GM13976 (cell line): ENCODE results near the gene RGS6.
A peak's percentile ranks its signal among the peaks of the same experiment; 100 is the strongest.

Experiments
- DNase-seq: peaks from one replicate; pipeline ENCODE4 v3.0.0; 2012; ENCODE audit warnings: low spot score
- CTCF ChIP-seq: IDR thresholded peaks from 2 replicates; pipeline ENCODE4 v1.5.1; 2012; ENCODE audit warnings: borderline replicate concordance, mild to moderate bottlenecking; ENCODE audit not compliant: insufficient read depth; ENCODE audit errors: extremely low read depth, missing control alignments, control extremely low read depth
- in situ Hi-C: fragments of 300-500 bp; cut with MboI; formaldehyde crosslinking; loops from one replicate; pipeline ENCODE4 v1.12.0; 2022; ENCODE audit warnings: low sequenced_read_pairs, mixed read lengths, inconsistent platforms; ENCODE audit not compliant: unreplicated experiment

RGS6 gene

DNA sequence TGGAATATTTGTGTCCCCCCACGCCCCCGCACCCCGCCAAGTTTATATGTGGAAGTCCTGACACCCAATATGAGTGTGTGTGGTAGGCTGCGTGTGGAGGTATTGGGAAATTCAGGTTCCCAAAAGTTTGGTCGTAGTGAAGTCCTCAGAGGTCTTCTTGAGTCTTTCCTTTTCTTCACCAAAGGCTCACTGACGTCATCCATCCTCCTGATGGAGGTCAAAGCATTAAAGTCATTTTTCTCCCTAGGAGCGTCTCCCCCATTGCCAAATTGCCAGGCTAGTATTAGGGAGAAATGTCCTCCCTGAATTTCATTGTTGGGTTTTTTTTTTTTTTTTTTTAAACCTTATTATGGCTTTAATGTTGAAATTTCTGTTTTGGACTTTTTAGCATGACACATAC lies 113.7 kb downstream of the RGS6 start:
- in situ Hi-C loops = no loop called here
- no peak for DNase-seq
- no peak for TF ChIP-seq CTCF

DNA sequence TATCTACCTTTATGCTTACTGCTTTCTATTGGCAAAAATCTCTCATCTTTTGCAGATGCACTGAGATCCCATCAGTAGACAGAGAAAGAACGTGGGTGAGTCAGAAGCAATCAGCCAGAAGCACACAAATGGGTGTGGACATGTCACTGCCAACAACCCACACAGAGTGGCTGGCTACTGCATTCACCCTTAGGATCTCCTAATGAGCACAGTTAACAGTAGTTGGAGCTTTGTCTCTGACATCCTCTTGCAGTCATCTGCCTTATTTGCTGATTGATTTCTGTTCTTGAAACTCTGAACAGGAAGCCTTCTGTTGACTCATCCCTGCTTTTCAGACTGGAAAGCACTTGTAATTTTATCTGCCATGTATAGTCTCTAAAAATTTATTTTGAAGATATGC lies 117.2 kb downstream of the RGS6 start:
- peak; percentile 22 for DNase-seq
- no peak for TF ChIP-seq CTCF
- in situ Hi-C loops = no loop called here

GRCh38 chr14:72052356-72052755 lies 120.1 kb downstream of the RGS6 start:
- no peak for TF ChIP-seq CTCF
- no peak for DNase-seq
- in situ Hi-C loops = no loop called here

GRCh38 chr14:72053651-72054050 lies 121.4 kb downstream of the RGS6 start:
- in situ Hi-C loops = no loop called here
- no peak for TF ChIP-seq CTCF
- DNase-seq = no peak

- DNase-seq = no peak
- in situ Hi-C loops = no loop called here
- no peak for TF ChIP-seq CTCF
Observed at GRCh38 chr14:72054911-72055310, 122.7 kb downstream of the RGS6 start.

DNA sequence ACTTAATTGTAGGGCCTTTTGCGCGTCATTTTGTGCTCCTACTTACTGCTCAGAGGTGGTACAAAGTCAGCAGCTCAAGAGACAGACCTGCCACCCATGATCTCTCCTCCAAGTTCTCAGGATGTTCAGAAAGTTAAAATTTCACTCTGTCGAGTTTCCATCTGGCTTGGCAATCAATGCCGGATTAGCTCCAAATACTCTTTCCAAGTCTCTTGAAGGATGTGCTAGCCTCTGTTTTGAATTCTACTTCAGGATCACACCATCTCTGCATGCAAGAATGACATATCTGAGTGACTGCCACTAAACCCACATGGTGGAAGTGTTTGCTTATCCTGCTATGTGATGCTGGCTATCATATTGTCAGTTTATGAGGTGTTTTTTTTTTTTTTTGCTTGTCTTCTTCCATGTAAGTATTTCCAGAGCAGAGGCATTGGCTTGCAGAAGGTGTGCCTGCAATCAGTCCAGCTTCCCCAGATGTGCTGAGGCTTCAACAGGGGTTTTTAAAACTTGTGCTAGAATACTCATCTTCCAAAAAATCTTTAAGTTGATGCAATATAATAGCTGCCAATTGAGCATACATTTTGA lies 125.6 kb downstream of the RGS6 start:
- no peak for DNase-seq
- in situ Hi-C loops = no loop called here
- TF ChIP-seq CTCF = no peak

GRCh38 chr14:72060460-72060859 lies 128.2 kb downstream of the RGS6 start:
- in situ Hi-C loops = no loop called here
- no peak for TF ChIP-seq CTCF
- no peak for DNase-seq
